Stimulated activated CD4-positive, alpha-beta T cell treated with anti-CD3 and anti-CD28 coated beads, Interleukin-2, amount 100 ng/mL, for 24 hours (primary cell): ENCODE measurements around the gene ZBTB7B.
A peak's percentile ranks its signal among the peaks of the same experiment; 100 is the strongest.
"Not testable (repeated sequence)": the region's sequence is repeated elsewhere in the genome, so short reads cannot be mapped to it uniquely, and the experiment has no call there.

Source experiments
- DNase-seq, 2 donors: peaks; one replicate each; pipeline ENCODE4 v3.0.0-alpha.2; 2020

Gene ZBTB7B

DNA sequence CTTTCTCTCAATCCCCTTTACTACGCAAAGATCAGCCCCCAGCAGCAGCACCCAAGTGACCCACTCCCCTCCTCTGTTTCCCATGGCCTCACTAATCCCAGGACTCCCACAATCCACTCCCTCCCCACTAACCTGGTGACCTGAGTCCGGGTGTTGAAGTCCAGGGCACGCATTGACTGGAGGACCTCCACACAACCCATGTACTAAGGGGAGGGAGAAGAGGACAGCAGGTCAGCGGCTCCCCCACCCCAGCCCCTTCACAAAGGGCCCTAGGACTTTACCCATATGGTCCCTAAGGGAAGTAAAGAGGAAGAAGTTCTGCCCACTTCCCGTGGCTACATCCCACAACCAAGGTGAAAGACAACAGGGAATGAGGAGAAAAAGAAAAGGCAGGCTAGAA, 33.4 kb upstream of the ZBTB7B start:
- no peak for DNase-seq

DNA sequence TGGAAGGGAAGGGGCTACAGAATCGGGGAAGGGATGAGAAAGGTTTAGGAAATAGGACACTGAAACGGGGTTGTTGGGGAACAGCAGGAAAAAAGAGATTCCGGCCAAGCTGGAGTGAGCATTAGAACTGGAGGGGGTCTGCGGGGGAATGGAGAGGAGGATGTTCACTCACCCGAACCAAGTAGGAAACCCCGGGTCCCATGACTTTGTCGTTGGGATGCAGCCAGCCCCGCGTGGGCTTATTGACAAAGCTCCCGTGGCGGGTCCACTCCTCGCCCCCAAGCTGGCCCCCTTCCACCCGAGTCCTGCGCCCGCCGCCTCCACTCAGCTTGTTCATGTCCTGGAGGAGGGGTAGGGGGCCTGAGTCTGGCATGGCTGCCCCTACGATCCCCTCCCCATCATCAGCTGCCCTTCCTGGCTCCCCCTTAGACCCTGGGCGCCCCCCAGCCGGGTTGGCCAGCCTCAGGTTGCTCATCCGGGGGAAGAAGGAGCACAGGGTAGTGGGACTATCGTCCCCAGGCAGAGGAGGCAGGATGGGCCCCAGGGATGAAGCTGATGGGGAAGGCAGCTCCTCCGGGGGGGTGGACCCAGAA, 32.6 kb upstream of the ZBTB7B start:
- no peak for DNase-seq

DNA sequence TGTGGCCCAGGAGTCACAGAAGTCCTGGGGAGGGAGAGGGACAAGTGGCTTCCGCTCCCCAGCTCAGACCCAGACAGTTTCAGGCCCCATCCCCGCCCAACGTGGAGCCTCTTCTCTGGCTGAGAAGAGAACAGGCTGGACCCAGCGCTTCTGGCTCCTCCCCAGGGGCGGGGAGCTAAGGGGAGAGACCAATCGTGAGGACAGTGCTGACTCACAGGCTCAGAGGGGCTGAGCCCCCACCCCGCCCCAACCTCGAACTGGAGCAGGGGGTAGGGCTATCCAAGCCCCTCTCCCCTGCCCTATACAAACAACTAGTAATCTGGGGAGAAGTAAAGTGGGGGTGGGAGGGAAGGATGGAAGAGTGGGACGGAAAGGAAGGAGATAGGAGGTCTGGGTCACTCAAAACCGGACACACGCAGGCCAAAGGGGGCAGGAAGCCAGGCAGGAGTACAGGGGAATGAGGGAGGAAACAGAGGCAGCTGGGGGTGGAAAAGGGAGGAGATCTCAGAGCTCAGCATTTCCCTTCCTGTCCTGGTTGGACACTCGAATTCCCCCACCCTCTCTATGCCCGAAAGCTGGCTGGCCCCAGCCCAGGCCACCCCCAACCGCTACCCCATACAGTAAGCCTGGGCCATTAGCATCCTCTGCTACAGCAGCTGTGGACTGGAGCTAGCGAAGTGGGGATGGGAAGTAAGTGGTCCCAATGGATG, 31.8 kb upstream of the ZBTB7B start, which contains the start of gene SHC1:
TSS of gene SHC1 (minus strand) at position 117 of the 710 bp plus-strand sequence. CDS start 221 bp downstream, outside the sequence.
- peak; percentile 47 to 61 for DNase-seq

DNA sequence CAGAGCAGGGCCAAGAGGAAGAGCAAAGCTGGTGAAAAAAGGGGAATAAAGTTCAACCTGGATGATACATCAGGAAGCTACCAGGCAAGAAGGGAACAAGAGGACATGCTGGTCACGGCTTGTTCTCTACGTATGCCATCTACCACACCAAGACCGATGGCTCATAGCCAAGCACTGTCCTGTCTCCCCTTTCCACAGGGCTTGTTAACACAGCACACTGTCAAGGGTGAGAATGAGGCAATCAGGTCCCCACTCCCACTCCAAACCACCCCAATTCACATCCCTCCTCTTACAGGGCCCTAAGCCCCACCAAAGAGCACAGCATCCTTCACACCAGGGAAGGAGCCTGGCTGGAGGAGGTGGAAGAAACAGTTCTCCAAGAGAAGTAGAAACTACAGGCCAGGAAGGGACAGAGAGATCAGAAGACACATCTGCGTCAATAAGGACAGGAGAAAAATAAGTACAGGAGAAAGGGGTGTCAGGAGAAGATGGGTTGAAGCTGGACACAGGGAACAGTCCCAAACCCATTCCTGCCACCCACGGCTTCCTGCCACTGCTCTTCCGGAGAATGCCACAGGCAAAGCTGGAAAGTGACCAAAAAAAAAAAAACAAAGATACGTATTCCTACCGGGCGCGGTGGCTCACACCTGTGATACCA, 31.1 kb upstream of the ZBTB7B start:
- DNase-seq: no peak

DNA sequence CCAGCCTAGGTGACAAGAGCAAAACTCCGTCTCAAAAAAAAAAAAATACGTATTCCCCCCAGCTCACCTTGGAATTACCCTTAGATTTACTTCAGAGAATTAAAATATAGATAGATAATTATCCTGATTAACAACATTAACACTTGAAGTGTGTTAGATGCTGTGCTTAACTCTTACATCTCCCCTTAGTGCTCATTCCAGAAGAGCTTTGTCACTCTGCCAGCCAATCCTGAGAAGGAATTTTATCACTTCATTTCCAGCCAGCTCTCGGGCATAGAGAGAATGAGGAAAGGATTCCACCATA, 30.4 kb upstream of the ZBTB7B start:
- DNase-seq: no peak

DNA sequence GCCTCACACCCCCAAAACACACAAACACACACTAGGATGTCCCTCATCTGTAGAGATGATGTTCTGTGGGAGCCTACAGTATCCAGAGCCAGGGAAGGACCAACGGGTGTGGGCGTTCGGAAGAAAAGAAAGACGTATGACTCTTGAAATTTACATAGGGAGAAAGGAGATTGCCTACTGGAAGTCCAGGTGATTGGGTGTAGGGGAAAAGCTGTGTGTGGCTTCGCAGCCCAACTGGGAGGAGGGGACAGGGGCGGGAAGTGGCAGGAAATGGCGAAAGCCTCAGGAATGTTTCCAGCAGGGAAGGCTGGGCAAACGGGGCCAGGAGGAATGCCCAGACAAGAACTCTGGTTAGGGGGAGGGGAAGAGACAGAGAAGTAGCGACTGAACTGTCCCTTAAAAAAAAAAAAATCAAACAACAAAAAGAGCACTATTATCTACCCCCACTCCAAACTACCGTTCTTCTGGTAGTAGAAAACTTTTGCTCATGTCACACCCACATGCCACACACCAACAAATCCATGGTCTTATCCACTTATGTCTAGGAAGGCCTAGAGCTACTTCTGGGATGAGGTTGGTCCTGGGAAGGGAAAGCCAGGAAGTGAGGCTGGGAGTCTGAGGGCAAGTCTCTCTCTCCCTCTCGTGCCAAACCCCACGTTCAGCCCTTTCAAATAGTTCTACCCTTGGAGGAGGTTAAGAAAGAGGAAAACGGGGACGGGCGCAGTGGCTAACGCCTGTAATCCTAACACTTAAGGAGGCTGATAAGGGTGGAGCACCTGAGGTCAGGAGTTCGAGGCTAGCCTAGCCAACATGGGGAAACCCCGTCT, 29.9 kb upstream of the ZBTB7B start:
- no peak for DNase-seq

DNA sequence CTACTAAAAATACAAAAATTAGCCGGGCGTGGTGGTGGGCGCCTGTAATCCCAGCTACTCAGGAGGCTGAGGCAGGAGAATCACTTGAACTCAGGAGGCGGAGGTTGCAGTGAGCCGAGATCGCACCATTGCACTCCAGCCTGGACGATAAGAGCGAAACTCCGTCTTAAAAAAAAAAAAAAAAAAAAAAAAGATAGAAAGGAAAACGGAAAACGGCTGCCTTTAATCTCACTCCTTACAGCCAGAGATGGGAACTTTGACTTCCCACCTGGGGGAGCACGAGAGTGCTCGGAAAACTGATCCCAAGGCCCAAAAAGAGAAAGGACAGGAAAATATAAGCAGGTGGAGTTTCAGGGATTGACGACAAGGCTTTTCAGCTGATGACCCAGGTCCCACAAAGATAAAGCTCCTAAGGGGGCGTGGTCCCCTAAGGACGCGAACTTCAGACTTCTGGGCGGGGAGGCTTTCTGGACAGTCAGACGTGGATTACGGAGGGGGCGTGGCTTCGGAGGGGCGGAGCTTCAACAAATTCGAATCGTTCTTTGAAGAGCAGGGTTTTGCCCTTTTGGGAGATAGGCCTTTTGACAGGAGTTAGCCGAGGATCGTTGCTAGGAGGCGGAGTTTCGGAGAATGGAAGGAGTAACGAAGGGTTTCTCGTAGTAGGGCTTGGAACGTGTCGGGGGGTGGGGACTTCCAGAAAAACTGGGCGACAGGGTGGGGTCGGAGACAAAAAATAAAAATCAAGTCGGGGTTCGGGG, 29.1 kb upstream of the ZBTB7B start:
- DNase-seq: peak; percentile 94 to 97

DNA sequence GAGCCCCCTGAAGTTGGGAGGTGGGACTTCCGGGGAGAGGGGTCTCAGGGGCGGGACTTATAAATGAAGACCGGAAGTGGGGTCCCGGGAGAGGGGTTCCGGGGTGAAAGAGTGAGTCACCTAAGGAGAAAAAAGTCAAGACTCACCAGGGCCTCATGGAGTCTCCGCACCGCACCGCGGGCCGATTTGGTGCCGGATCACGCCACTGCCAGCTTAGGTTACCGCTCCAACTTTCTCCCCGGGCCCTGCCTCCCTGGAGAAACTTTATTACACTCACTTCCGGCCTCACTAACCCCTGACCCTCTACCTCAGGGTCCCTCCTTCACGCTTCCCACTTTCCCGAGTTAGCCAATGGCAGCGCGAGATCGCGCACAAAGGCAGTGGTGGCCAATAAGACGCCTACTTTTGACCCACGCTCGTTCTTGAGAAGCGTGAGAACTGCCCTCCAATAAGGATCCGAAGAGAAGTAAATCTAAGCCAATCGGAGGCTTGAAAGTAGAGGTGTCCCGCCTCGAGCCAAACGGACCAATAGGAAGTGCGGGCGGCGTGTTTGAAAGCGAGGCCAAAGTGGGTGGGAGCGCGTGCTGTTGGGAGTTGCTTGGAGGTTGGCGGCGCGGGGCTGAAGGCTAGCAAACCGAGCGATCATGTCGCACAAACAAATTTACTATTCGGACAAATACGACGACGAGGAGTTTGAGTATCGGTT, 28.3 kb upstream of the ZBTB7B start, which contains the start of gene CKS1B:
TSS of gene CKS1B (plus strand) at position 580 of the 706 bp plus-strand sequence. CDS start at position 645, 65 bp downstream.
- peak; percentile 94 for DNase-seq

DNA sequence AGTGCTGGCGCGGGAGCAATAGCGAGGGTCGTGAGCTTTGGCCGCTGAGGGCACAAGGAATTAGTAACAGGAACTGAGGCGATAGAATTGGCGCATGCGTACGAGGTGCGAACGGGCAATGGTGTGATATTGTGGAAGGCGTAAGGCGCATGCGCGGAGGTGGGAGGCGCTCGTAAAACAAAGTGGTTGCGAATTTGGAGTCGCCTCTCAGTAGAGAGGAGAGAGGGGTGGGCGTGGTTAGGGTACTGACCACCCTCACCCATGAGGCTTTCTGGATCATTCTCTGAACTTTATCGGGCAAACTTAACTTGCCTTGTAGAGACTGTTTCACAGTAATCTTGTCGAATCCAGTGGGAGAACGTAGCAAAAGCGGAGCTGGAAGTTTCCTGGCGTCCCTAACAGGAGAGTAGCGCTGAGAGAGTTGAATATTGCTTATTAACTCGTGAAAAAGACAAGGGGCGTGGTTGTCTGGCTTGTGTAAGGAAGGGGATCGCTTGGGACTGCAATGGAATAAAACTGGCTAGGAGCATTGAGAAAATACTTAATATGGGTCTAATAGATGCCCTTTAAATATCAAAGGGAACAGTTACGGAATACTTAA, 27.7 kb upstream of the ZBTB7B start:
- peak; percentile 93 to 94 for DNase-seq

DNA sequence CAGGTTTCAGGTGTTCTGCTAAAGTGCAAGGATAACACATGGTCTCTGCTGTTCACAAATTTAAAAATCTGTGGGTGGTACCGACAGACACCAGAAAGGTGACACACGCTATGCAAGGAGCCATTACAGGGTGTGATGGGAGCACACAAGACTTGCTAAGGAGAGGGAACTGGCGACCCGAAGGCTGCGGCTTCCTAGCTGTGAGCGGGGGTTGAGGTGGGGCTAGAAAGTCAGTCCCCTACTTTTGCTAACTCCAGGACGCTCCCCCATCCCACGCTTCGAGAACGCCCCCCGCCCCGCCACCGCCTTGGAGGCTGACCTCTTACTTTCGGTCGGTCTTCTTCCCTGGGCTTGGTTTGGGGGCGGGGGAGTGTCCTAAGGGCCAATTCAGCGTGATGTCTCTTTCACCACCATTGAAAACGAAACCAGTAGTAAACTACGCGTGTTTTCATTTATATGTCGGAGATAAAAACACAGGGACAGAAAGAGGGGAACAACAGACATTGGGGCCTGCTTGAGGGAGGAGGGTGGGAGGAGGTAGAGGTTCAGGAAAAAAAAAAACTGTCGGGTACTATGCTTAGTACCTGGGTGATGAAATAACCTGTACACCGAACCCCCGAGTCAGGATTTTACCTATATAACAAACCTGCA, 27.1 kb upstream of the ZBTB7B start:
- DNase-seq: peak; percentile 70 to 73

DNA sequence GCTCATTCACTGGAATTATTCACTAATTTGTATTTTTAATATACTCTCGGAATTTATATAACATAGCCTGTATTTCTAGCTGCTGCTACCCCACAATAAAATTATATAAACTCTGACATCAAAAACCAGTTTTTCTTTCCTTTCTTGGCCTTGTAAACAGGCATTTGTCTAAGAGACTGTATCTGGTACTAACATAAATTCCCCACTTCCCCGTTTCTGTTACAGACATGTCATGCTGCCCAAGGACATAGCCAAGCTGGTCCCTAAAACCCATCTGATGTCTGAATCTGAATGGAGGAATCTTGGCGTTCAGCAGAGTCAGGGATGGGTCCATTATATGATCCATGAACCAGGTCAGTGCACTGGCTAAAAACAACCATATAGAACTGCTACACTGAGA, 24.8 kb upstream of the ZBTB7B start:
- not testable (repeated sequence) for DNase-seq

DNA sequence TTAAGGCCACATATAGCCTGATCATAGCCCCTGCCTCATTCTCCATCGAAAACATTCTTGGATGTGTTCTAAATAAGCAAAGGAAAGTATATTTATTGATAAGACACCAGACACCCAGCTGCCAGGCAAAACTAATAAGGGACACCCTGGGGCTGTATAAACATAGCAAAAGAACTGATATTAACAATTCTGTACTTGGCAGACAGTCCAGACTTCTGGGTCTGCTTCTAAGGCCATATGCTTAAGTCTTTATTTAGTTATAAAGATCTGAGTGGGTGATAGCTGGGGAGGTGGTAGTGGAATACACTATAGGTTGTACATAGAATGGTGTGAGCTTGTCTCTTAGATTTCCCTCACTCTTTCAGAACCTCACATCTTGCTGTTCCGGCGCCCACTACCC, 24.2 kb upstream of the ZBTB7B start:
- DNase-seq: no peak

DNA sequence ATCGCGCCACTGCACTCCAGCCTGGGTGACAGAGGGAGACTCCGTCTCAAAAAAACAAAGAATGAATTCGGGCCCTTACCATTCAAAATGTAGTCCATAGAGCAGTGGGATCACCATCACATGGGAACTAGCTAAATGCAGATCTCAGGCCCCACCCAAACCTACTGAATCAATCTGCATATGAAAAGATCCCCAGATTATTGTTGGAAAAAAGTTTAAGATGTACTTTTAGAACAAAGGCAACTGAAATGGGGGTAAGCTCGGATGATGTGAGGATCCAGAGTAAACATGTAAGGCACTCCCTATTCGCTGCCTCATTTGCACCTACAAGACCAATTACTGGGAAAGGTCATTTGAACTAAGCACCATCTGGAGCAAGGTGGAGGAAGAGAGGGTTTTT, 20.3 kb upstream of the ZBTB7B start:
- DNase-seq: no peak

DNA sequence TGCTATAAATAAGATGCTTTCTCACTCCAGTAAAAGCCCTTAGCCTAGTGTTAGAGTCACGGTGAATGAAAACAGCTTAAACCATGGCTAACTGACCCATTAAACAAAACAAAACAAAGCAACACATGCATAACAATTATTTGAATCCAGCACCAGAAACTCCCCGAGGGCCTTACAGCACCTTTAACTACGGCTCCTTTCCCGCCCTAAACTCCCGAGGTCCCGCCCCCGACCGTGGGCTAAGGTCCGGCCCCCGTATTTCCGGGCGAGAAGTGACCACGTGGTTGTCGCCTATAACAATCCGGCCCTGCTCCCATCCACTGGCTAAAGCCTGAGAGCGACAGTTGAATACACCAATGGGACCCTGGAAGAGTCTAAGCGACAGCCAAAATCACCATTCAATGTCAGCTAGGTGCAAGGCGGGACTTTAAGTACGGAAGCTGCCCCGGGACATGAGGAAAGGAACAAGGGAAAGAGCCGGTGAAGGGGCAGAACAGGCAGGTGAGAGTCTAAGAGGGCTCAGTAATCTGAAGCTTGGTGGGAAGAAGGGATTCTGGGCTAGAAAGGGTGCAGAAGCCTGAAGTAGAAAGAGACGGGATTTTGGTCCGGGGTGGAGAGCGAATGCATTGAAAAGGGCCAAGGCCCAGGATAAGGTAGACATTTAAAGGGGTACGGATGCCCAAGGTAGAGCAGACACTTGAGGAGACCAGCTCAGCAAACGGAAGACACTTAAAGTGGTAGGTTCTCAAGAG, 19.5 kb upstream of the ZBTB7B start, which contains the start of gene FLAD1:
TSS of gene FLAD1 (plus strand) at position 448 of the 752 bp plus-strand sequence. CDS start 351 bp downstream, outside the sequence.
- DNase-seq: peak; percentile 95 to 96

DNA sequence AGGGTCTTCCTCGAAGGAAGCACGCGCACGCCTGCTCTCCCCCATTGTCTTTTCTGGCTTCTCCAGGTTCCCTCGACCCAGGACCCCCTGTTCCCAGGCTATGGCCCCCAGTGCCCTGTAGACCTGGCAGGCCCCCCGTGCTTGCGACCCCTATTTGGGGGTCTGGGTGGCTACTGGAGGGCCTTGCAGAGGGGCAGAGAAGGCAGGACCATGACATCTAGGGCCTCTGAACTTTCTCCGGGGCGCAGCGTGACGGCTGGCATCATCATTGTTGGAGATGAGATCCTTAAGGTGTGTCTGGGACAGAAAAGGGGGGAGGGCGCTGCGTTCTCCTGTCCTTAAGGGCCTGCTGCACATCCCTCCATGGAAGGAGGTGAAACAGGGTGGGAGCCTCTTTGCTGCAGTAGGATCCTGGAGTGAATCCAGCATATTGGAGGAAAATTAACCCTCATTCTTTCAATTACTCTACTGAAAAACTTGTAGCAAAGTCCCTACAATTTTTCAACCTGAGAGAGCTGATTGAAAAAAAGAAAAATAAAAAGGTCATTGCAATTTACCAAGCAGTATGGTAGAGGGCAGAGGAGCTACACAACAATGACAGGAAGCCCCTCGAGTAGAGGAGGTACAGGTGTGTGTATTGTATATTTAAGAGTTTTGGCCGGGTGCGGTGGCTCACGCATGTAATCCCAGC, 18.7 kb upstream of the ZBTB7B start:
- DNase-seq: no peak

DNA sequence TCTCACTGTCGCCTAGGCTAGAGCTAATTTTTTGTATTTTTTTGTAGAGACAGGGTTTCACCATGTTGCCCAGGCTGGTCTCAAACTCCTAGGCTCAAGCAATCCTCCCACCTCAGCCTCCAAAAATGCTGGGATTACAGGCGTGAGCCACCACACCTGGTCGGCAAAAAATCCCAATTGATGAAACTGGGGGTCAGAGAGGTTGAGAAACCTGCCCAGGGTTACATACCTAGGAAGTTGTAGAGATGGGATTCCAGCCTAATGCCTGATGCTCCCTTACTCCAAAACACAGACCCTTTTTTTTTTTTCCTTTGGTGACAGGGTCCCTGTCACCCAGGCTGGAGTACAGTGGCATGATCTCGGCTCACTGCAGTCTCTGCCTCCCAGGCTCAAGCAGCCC, 15.9 kb upstream of the ZBTB7B start:
- DNase-seq: not testable (repeated sequence)

DNA sequence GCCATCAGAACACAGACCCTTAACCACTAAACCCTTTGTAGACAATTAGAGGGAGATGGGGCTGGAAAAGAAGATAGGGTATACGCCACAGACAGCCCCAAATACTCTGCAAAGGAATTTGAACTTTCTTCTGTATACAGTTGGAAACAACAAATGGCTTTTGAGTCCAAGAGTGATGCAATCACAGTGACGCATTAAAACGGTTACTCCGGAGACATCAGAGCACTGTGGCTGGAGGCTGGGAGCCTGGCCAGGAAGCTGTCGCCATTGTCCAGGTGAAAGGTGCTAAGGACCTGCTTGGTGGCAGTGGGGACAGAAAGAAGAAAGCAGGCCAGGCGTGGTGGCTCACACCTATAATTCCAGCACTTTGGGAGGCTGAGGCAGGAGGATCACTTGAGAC, 15.3 kb upstream of the ZBTB7B start:
- no peak for DNase-seq

DNA sequence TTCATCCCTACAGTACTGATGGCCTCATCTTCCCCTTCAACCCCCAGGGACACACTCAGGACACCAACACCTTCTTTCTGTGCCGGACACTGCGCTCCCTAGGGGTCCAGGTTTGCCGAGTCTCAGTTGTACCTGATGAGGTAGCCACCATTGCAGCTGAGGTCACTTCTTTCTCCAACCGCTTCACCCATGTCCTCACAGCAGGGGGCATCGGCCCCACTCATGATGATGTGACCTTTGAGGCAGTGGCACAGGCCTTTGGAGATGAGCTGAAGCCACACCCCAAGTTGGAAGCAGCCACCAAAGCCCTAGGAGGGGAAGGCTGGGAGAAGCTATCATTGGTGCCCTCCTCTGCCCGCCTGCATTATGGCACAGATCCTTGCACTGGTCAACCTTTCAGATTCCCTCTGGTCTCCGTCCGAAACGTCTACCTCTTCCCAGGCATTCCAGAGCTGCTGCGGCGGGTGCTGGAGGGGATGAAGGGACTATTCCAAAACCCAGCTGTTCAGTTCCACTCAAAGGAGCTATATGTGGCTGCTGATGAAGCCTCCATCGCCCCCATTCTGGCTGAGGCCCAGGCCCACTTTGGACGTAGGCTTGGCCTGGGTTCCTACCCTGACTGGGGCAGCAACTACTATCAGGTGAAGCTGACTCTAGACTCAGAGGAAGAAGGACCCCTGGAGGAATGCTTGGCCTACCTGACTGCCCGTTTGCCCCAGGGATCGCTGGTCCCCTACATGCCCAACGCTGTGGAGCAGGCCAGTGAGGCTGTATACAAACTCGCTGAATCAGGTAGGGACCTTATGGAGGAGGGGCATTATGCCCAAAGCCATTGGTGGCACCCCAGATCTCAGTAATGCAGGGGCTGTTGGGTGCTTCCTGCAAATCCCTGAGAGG, 14.3 kb upstream of the ZBTB7B start:
- DNase-seq: peak in 1 of 2 donors; percentile 19
